ENCODE measurements around the gene EPC2.

DNA sequence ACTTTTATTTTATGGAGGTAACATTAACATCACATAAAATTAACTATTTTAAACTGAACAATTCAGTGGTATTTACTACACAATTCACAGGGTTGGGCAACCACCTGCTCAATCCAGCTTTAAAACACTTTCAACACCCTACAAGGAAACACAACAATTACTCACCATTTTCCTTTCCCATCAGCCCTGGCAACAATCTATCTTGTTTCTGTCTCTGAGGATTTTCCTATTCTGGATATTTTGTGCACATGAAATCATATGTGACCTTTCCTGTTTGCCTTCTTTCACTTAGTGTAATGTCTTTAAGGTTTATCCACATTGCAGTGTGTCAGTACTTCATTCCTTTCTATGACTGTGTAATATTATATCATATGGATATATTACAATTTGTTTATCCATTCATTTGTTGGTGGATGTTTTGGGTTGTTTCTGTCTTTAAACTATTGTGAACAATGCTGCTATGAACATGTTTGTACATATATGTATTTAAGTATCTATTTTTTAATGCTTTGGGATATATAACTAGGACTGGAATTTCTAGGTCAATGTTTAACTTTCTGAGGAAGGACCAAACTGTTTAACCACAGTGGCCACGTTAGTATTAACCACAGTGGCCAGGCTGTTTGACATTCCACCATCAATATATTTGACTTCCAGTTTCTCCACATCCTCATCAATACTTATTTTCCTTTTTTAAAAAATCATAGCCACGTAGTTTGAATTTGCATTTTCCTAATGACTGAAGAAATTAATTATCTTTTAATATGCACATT lies 158.1 kb downstream of the EPC2 start:
- TF ChIP-seq, protein P1, sequence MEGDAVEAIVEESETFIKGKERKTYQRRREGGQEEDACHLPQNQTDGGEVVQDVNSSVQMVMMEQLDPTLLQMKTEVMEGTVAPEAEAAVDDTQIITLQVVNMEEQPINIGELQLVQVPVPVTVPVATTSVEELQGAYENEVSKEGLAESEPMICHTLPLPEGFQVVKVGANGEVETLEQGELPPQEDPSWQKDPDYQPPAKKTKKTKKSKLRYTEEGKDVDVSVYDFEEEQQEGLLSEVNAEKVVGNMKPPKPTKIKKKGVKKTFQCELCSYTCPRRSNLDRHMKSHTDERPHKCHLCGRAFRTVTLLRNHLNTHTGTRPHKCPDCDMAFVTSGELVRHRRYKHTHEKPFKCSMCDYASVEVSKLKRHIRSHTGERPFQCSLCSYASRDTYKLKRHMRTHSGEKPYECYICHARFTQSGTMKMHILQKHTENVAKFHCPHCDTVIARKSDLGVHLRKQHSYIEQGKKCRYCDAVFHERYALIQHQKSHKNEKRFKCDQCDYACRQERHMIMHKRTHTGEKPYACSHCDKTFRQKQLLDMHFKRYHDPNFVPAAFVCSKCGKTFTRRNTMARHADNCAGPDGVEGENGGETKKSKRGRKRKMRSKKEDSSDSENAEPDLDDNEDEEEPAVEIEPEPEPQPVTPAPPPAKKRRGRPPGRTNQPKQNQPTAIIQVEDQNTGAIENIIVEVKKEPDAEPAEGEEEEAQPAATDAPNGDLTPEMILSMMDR (IDR thresholded peaks at IDR 0.05), result no peak
- TF ChIP-seq, protein P2, sequence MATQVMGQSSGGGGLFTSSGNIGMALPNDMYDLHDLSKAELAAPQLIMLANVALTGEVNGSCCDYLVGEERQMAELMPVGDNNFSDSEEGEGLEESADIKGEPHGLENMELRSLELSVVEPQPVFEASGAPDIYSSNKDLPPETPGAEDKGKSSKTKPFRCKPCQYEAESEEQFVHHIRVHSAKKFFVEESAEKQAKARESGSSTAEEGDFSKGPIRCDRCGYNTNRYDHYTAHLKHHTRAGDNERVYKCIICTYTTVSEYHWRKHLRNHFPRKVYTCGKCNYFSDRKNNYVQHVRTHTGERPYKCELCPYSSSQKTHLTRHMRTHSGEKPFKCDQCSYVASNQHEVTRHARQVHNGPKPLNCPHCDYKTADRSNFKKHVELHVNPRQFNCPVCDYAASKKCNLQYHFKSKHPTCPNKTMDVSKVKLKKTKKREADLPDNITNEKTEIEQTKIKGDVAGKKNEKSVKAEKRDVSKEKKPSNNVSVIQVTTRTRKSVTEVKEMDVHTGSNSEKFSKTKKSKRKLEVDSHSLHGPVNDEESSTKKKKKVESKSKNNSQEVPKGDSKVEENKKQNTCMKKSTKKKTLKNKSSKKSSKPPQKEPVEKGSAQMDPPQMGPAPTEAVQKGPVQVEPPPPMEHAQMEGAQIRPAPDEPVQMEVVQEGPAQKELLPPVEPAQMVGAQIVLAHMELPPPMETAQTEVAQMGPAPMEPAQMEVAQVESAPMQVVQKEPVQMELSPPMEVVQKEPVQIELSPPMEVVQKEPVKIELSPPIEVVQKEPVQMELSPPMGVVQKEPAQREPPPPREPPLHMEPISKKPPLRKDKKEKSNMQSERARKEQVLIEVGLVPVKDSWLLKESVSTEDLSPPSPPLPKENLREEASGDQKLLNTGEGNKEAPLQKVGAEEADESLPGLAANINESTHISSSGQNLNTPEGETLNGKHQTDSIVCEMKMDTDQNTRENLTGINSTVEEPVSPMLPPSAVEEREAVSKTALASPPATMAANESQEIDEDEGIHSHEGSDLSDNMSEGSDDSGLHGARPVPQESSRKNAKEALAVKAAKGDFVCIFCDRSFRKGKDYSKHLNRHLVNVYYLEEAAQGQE (IDR thresholded peaks at IDR 0.05; ENCODE audit: insufficient read depth in 1 of 2, low read depth in 2 of 2, low read length in 1 of 2), result no peak
- TF ChIP-seq SIN3A (IDR thresholded peaks at IDR 0.05; ENCODE audit: borderline replicate concordance, insufficient read depth, low read depth, low read length), result no peak
- TF ChIP-seq TCF7L2 (IDR thresholded peaks at IDR 0.05; ENCODE audit: low read depth, low read length), result no peak
